GM21737 (cell line): Measurements from ENCODE around the gene PNPLA6.

Experiments
- ATAC-seq: cut with Tn5 transposase; IDR thresholded peaks from one replicate; pipeline ENCODE4 v1.9.1; 2021; ENCODE audit warnings: mild to moderate bottlenecking, moderate library complexity; ENCODE audit not compliant: unreplicated experiment

The PNPLA6 gene

GRCh38 chr19:7515110-7515644 lies 20.3 kb upstream of the PNPLA6 start:
- no peak for ATAC-seq

GRCh38 chr19:7515645-7516151 lies 19.8 kb upstream of the PNPLA6 start, which contains the start of gene ZNF358:
TSS of gene ZNF358 (plus strand) at chr19:7516103. CDS start at chr19:7519243, 3,140 bp downstream.
- ATAC-seq: no peak

DNA sequence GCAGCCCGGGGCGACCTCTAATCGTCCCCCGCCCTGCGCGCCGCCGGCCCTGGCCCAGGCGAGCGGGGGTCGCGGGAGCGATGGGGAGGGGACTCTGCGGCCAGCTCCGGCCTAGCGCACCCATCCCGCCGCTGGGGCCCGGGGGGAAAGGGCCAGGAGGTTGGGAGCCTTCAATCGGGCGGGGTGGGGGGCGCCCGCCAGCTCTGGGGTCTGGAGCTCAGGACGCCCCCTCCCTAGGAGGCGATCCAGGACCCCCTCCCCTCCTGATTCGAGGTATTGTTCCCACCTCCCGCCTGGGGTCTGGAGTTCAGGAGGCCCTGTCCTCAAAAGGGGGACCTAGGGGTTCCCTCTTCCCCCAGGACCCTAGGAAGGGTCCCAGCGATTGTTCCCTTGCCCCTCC lies 19.2 kb upstream of the PNPLA6 start:
- no peak for ATAC-seq

- ATAC-seq: no peak
Observed at GRCh38 chr19:7516878-7517277, 18.6 kb upstream of the PNPLA6 start.

GRCh38 chr19:7519361-7520130 lies 16.0 kb upstream of the PNPLA6 start:
- ATAC-seq: no peak

DNA sequence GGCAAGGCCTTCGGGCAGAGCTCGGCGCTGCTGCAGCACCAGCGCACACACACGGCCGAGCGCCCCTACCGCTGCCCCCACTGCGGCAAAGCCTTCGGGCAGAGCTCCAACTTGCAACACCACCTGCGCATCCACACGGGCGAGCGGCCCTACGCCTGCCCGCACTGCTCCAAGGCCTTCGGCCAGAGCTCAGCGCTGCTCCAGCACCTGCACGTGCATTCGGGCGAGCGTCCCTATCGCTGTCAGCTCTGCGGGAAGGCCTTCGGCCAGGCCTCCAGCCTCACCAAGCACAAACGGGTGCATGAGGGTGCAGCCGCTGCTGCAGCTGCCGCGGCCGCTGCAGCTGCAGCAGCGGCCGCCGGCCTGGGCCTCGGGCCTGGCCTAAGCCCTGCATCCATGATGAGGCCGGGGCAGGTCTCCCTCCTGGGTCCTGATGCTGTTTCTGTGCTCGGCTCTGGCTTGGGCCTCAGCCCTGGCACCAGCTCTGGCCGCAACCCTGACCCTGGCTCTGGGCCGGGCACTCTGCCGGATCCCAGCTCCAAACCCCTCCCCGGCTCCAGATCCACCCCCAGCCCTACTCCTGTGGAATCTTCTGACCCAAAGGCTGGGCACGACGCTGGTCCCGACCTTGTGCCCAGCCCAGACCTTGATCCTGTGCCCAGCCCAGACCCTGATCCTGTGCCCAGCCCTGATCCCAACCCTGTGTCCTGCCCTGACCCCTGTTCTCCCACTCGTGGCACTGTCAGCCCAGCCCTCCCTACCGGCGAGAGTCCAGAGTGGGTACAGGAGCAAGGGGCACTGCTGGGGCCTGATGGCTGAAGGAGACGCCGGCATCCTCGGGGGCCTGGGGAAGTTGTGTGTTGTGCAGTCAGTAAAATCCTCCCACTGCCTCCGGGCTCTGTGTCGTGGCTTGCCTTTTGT lies 15.1 kb upstream of the PNPLA6 start:
- ATAC-seq: no peak

DNA sequence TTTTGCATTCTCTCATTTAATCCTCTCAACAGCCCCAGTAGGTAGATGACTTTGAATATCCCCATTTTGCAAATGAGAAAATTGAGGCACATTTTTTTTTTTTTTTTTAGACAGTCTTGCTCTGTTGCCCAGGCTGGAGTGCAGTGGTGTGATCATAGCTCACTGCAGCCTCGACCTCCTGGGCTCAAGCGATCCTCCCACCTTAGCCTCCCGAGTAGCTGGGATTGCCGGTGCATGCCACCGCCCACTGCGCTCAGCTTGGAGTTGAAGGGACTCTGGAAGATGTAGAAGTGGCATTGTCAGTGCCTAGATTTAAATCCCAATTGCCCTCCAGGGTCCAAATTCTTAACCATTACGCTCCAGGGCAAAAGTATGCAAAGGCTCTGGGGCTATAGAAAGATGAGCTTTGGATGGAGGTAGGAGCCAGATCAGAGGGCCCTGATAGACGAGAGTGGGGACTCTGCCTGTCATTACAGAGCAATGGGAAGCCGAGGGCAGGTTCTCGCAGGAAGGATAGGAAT lies 13.9 kb upstream of the PNPLA6 start:
- no peak for ATAC-seq

GRCh38 chr19:7522072-7522922 lies 13.2 kb upstream of the PNPLA6 start, which contains the start of gene MCOLN1:
TSS of gene MCOLN1 (plus strand) at chr19:7522624. CDS start at chr19:7522751, 127 bp downstream.
- ATAC-seq: peak; percentile 70

GRCh38 chr19:7522923-7523667 lies 12.4 kb upstream of the PNPLA6 start:
- ATAC-seq: no peak

DNA sequence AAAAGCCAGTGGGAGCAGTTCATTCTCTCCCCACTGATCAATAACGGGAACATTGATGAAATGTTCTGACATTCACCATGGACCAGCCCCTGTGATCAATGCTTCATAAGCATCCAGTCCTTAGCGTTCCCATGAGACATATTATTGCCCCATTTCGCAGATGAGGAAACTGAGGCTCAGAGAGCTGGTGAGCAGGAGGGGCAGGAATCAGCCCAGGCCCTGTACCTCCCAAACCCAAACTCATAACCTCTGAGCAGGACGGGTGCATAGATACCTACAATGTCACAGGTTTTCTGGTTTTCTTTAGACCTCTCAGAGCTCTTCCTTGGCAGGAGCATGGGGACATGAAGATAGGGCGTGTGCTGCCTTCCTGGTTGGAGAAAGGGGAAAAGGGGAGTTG lies 11.0 kb upstream of the PNPLA6 start:
- no peak for ATAC-seq

- ATAC-seq: no peak
Observed at GRCh38 chr19:7524992-7525739, 10.4 kb upstream of the PNPLA6 start.

DNA sequence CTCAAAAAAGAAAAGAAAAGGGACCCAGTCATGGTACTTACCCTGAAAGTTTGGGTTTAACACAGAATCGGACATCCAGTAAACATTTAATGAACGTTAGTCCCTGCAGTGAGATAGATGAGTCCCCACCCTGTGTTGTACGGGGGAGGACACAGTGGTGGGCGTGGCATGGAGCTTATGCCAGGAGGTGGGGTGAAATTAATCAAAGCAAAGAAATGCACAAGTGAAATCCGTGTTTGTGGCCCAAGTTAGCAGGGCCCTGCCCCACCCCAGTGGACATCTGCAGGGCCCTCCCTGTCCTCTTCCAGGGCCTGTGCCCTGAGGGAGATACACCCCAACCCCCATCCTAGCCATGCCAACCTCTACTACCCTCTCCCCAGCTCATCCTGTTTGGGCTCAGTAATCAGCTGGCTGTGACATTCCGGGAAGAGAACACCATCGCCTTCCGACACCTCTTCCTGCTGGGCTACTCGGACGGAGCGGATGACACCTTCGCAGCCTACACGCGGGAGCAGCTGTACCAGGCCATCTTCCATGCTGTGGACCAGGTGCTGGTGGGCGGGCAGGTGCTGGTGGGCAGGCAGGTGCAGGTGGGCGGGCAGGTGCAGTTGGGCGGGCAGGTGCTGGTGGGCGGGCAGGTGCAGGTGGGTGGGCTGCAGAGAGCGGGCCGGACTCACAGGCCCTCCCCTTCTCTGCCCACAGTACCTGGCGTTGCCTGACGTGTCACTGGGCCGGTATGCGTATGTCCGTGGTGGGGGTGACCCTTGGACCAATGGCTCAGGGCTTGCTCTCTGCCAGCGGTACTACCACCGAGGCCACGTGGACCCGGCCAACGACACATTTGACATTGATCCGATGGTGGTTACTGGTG lies 9.2 kb upstream of the PNPLA6 start:
- ATAC-seq: no peak

- ATAC-seq: no peak
Observed at GRCh38 chr19:7527516-7528191, 7.9 kb upstream of the PNPLA6 start.

GRCh38 chr19:7528192-7528519 lies 7.4 kb upstream of the PNPLA6 start:
- no peak for ATAC-seq

- no peak for ATAC-seq
Observed at GRCh38 chr19:7528522-7529245, 6.8 kb upstream of the PNPLA6 start.

DNA sequence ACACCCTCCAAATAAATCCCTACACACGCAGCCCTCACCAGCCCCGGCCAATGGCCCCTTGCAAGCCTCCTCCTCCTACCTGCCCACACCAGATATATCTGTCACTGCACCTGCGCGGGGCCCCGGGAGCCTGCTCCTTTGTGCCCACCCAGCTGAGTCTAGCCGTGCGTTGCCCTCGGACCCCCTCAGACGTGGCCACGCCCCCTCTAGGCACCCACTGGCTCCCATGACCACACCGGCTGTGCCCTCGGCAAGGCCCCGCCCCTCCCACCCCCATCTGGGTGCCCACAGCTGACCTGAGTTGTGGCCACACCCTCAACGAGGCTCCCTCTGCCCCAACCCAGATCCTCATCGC lies 6.3 kb upstream of the PNPLA6 start:
- ATAC-seq: no peak
